T-helper 17 cell (primary cell): ENCODE results near the gene HMGCR. TPM values are rescaled to one million over a fixed set of nuclear protein-coding genes. Genes with fewer than 3 reads are reported as not detected.
"Not testable (repeated sequence)": the region's sequence is repeated elsewhere in the genome, so short reads cannot be mapped to it uniquely, and the experiment has no call there.

ENCODE experiments used
- ATAC-seq: fragments of 150-1000 bp; cut with Tn5 transposase; 2 replicates; pipeline ENCODE4 v1.10.0; 2021; ENCODE audit warnings: mild to moderate bottlenecking, moderate library complexity
- DNase-seq, 3 donors: peaks; one replicate each; pipeline versions ENCODE4 v3.0.0 to v3.0.0-alpha.2; 2020 to 2021
- H3K9me3 ChIP-seq: one replicate; pipeline ENCODE4 v1.7.0; 2013; ENCODE audit warnings: low read length, mild to moderate bottlenecking; ENCODE audit not compliant: control insufficient read depth, poor library complexity, severe bottlenecking
- H3K27ac Mint-ChIP-seq: one replicate; pipeline ENCODE4 v1.8.0; 2022; ENCODE audit warnings: mild to moderate bottlenecking, moderate library complexity, mixed read lengths
- H3K27me3 Mint-ChIP-seq: one replicate; pipeline ENCODE4 v1.8.0; 2022; ENCODE audit warnings: mixed read lengths
- H3K36me3 Mint-ChIP-seq: one replicate; pipeline ENCODE4 v1.8.0; 2022; ENCODE audit warnings: low read depth, mixed read lengths
- H3K4me1 Mint-ChIP-seq: one replicate; pipeline ENCODE4 v1.8.0; 2022; ENCODE audit warnings: mild to moderate bottlenecking, mixed read lengths
- H3K4me3 Mint-ChIP-seq: one replicate; pipeline ENCODE4 v1.8.0; 2022; ENCODE audit warnings: mild to moderate bottlenecking, moderate library complexity, mixed read lengths
- total RNA-seq, 4 donors: library from RNA in 2 of 4; stranded (reverse) in 2 of 4; gene quantifications; one replicate each; pipeline ENCODE4 v1.2.3 and lab custom pipeline; 2022 to 2026

Gene HMGCR
- total RNA-seq, 2 donors from 2014 or later, result 37.9 to 48.0 TPM

DNA sequence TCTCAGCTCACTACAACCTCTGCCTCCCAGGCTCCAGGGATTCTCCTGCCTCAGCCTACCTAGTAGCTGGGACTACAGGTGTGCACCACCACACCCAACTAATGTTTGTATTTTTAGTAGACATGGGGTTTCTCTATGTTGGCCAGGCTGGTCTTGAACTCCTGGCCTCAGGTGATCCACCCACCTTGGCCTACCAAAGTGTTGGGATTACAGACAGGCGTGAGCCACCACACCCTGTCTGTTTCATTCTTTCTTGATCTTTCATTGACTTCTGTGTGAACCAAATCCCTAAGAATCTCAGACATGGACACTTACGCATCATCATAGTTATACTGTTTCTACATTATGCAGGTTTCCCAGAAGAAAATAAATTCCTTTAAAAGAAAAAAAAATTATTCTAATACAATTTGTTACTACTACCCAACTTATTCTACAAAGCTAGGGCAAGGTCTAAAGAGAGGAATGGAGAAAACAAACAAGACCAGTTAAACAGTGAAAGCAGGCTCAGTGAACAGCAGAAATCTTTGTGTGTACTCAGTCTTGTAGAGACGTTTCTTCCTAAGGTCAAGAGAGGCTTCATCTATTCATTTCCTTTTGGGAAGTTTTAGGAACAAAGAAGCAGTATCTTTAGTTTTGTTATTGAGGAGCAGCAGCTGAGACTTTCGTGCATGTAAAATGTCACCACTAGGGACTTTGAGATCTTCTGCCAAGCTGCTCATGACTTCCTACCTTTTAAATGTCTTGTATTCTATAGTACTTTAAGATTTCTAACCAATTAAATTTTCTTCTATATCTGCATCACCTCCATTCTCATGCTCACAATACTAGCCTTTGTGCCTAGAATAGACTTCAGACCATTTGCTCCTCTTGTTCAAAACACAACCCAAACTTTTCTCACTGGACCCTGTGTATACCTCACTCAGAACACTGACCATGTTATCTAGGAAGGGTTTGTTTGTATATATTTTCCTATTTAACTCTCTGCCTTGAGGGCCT, 5.6 kb upstream of the HMGCR start:
- Mint-ChIP-seq H3K4me1 (no peaks in the 10 kb centered on the region), H3K4me3 (no peak overlapping the region), H3K27ac (no peak overlapping the region), H3K27me3 (peaks cover 13% of the 10 kb centered on the region), H3K36me3 (no peaks in the 10 kb centered on the region)
- H3K9me3 ChIP-seq, result no peaks in the 10 kb centered on the region
- DNase-seq (no peak), ATAC-seq (no peak)

DNA sequence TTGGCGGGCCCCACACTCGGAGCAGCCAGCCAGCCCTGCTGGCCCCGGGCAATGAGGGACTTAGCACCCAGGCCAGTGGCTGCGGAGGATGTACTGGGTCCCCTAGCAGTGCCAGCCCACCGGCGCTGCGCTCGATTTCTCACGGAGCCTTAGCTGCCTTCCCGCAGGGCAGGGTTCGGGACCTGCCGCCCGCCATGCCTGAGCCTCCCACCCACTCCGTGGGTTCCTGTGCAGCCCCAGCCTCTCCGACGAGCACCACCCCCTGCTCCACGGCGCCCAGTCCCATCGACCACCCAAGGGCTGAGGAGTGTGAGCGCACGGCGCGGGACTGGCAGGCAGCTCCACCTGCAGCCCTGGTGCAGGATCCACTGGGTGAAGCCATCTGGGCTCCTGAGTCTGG, 3.3 kb upstream of the HMGCR start:
- DNase-seq, ATAC-seq, H3K27ac Mint-ChIP-seq, H3K9me3 ChIP-seq, H3K4me3 Mint-ChIP-seq, H3K27me3 Mint-ChIP-seq, H3K36me3 Mint-ChIP-seq: not testable (repeated sequence)
- H3K4me1 Mint-ChIP-seq, result peaks cover 13% of the 10 kb centered on the region

DNA sequence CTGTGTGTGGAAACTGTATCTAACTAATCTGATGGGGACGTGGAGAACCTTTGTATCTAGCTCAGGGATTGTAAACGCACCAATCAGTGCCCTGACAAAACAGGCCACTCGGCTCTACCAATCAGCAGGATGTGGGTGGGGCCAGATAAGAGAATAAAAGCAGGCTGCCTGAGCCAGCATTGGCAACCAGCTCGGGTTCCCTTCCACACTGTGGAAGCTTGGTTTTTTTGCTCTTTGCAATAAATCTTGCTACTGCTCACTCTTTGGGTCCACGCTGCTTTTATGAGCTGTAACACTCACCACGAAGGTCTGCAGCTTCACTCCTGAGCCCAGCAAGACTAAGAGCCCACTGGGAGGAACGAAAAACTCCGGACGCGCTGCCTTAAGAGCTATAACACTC, 2.6 kb upstream of the HMGCR start:
- DNase-seq, H3K27me3 Mint-ChIP-seq, H3K9me3 ChIP-seq, H3K36me3 Mint-ChIP-seq, ATAC-seq, H3K27ac Mint-ChIP-seq, H3K4me3 Mint-ChIP-seq: not testable (repeated sequence)
- peaks cover 15% of the 10 kb centered on the region for H3K4me1 Mint-ChIP-seq

- ATAC-seq, result no peak
- H3K27me3 Mint-ChIP-seq, result peaks cover 4% of the 10 kb centered on the region
These were observed 1.5 kb upstream of the HMGCR start for GRCh38 chr5:75335486-75335885.

DNA sequence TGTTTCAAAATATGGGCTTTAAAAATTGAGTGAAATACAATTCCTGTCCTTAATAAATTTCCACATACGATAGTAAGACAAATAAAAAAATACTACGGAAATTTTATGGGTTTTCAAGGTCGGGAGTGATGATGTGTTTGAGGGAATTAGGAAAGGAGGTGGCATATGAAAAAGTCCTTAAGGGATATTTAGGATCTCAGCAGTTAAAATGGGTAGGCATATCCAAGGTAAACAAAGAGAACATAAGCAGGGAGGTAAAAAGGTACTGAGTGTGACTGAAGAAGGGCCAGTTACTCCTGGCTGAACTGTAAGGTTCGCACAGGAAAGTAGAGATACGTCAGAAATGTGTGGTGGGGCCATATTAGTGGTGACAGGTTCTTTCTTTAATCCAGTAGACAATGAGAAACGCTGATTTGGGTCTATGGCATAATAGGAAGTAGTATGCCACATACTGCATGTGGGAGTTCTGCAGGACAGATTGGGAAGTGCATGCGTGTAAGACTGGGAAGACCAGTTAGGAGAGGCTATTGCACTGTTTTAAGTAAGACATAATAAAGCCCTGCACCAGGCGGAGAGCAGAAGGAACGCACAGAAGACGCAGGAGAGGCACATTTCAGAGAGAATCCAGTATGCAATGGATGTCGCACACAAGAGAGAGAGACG, 937 bp upstream of the HMGCR start:
- peaks cover 21% of the 10 kb centered on the region for H3K4me1 Mint-ChIP-seq
- no peaks in the 10 kb centered on the region for H3K9me3 ChIP-seq
- ATAC-seq (peak; percentile 7), DNase-seq (no peak)
- no peak overlapping the region for H3K27ac Mint-ChIP-seq
- peaks cover 4% of the 10 kb centered on the region for H3K27me3 Mint-ChIP-seq
- H3K36me3 Mint-ChIP-seq, result no peaks in the 10 kb centered on the region
- no peak overlapping the region for H3K4me3 Mint-ChIP-seq

More at GRCh38 chr5:75335486-75335885, 1.5 kb upstream of the HMGCR start:
- no peak overlapping the region for H3K4me3 Mint-ChIP-seq
- no peak overlapping the region for H3K27ac Mint-ChIP-seq
- H3K36me3 Mint-ChIP-seq, result no peaks in the 10 kb centered on the region
- H3K9me3 ChIP-seq, result no peaks in the 10 kb centered on the region
- peaks cover 18% of the 10 kb centered on the region for H3K4me1 Mint-ChIP-seq
- DNase-seq, result no peak

DNA sequence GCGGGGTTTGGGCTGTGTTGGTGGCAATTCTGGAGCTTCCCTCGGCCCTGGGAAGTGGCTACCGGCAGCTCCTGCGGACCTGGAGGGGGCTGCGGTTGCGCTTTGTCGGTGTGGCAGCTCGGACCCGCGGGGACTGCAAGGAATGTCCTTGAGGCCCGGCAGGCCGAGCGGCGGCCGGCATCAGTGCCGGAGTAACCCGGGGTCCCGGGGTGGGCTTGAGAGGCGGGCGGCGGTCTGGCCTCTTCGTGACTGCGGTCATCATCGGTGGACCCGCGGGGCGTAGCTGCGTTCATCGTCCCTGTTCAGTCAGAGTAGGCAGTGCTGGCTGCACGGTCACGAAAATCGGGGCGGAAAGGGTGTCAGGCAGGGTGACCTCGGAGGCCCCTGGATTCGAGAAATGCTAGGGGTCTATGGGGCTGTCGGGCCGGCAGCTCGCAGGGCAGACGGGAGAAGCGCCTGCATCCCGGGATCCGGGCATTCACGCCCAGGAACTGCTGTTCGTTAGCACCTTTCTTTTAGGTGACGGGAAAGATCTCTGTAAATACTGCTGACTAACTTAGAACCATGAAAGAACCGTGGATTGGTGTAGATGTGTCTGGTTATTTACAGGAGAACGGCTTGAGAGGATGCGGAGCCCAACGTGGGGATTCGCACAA, 474 bp downstream of the HMGCR start:
- Mint-ChIP-seq H3K36me3 (no peaks in the 10 kb centered on the region), H3K27me3 (no peaks in the 10 kb centered on the region), H3K27ac (no peak overlapping the region), H3K4me1 (peaks cover 25% of the 10 kb centered on the region), H3K4me3 (no peak overlapping the region)
- DNase-seq (peak in 1 of 3 donors; percentile 11), ATAC-seq (no peak)
- H3K9me3 ChIP-seq, result no peaks in the 10 kb centered on the region

- ATAC-seq, result no peak
- DNase-seq, result no peak
- no peaks in the 10 kb centered on the region for H3K27me3 Mint-ChIP-seq
- peaks cover 25% of the 10 kb centered on the region for H3K4me1 Mint-ChIP-seq
- no peaks in the 10 kb centered on the region for H3K36me3 Mint-ChIP-seq
- H3K4me3 Mint-ChIP-seq, result no peak overlapping the region
- no peaks in the 10 kb centered on the region for H3K9me3 ChIP-seq
- no peak overlapping the region for H3K27ac Mint-ChIP-seq
These were observed 1.4 kb downstream of the HMGCR start for GRCh38 chr5:75338408-75338807.

DNA sequence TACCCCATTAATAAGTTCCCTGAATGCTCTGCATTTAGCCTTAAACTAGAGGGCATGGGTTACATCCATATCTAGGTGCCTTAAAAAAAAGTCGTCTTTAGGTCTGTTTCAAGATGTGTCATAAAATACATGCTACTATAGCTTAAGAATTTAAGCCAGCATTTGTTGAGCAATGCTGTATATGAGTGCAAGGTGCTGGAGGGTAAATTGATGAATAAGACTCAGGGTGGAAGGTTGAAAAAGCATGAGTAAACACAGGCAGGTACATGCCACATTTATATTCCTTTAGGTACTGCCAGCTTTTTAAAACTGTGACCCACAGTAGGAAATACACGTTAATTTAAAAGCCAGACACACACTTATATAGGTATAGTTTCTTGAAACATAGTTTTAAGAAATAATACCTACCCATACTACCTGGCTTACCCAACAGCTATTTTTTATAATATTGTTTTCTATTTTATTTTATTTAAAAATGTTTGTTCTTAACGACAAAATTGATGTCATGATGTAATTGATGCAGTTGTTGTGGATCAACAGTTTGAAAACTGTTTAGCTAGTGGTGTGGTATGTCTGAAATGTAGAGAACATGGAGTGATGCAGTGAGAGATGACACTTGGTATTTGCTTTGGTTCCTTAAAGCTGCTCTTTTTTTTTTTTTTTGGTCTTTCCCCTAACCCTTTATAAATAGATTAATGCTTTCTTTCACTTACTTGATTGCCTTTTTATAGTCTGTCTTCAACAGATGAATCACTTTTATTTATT, 3.9 kb downstream of the HMGCR start:
- no peaks in the 10 kb centered on the region for H3K27me3 Mint-ChIP-seq
- H3K27ac Mint-ChIP-seq, result no peak overlapping the region
- no peaks in the 10 kb centered on the region for H3K9me3 ChIP-seq
- peaks cover 25% of the 10 kb centered on the region for H3K4me1 Mint-ChIP-seq
- no peak overlapping the region for H3K4me3 Mint-ChIP-seq
- H3K36me3 Mint-ChIP-seq, result no peaks in the 10 kb centered on the region
- DNase-seq, result no peak
- ATAC-seq, result no peak

GRCh38 chr5:75341934-75342333, 4.9 kb downstream of the HMGCR start:
- no peaks in the 10 kb centered on the region for H3K27me3 Mint-ChIP-seq
- H3K9me3 ChIP-seq, result no peaks in the 10 kb centered on the region
- no peak overlapping the region for H3K4me3 Mint-ChIP-seq
- DNase-seq (no peak), ATAC-seq (no peak)
- H3K36me3 Mint-ChIP-seq, result no peaks in the 10 kb centered on the region
- H3K4me1 Mint-ChIP-seq, result peaks cover 25% of the 10 kb centered on the region
- H3K27ac Mint-ChIP-seq, result no peak overlapping the region

- H3K27ac Mint-ChIP-seq, result no peak overlapping the region
- H3K36me3 Mint-ChIP-seq, result no peaks in the 10 kb centered on the region
- DNase-seq (no peak), ATAC-seq (no peak)
- no peaks in the 10 kb centered on the region for H3K27me3 Mint-ChIP-seq
- H3K4me1 Mint-ChIP-seq, result peaks cover 21% of the 10 kb centered on the region
- H3K4me3 Mint-ChIP-seq, result no peak overlapping the region
- no peaks in the 10 kb centered on the region for H3K9me3 ChIP-seq
These were observed 5.8 kb downstream of the HMGCR start for GRCh38 chr5:75342836-75343235.

DNA sequence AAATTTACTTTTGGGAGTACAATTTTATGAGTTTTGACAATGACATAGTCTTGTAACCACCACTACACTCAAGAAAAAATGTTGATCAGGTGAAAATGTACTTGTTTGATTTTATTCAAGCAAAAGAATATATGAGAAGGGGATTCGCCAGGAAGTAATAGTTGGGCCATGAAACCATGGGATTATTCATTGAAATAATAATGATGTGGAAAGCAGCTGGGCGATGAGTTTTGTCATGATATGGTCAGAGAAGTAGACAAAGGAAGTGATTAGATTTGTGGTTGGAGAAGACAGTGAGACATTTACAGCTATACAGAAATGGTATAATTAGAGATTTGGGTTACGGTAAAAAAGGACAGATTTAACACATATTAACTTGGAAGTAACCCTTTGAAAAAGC, 11.2 kb downstream of the HMGCR start:
- Mint-ChIP-seq H3K36me3 (peaks cover 10% of the 10 kb centered on the region), H3K4me1 (peaks cover 10% of the 10 kb centered on the region), H3K4me3 (no peak overlapping the region), H3K27ac (peak overlapping the region; percentile 39), H3K27me3 (no peaks in the 10 kb centered on the region)
- ATAC-seq (no peak), DNase-seq (no peak)
- no peaks in the 10 kb centered on the region for H3K9me3 ChIP-seq

- no peaks in the 10 kb centered on the region for H3K9me3 ChIP-seq
- Mint-ChIP-seq H3K27ac (no peak overlapping the region), H3K27me3 (no peaks in the 10 kb centered on the region), H3K4me1 (peaks cover 10% of the 10 kb centered on the region), H3K4me3 (no peak overlapping the region), H3K36me3 (peaks cover 10% of the 10 kb centered on the region)
- ATAC-seq (no peak), DNase-seq (no peak)
These were observed 12.6 kb downstream of the HMGCR start for GRCh38 chr5:75349663-75350062.
